CD1c-positive myeloid dendritic cell (primary cell): Measurements from ENCODE around the gene PKNOX2.

ENCODE experiments used
- DNase-seq: peaks from one replicate; pipeline ENCODE4 v3.0.0-alpha.2; 2016; ENCODE audit errors: extremely low spot score

Gene PKNOX2

GRCh38 chr11:125285844-125286243 lies 121.3 kb downstream of the PKNOX2 start:
- DNase-seq, result no peak

- DNase-seq, result no peak
These were observed 121.9 kb downstream of the PKNOX2 start for GRCh38 chr11:125286486-125286885.

GRCh38 chr11:125287491-125288210 lies 123.1 kb downstream of the PKNOX2 start:
- DNase-seq, result no peak

GRCh38 chr11:125289419-125290098 lies 125.0 kb downstream of the PKNOX2 start:
- no peak for DNase-seq

- no peak for DNase-seq
These were observed 125.7 kb downstream of the PKNOX2 start for GRCh38 chr11:125290263-125290662.

- no peak for DNase-seq
These were observed 127.5 kb downstream of the PKNOX2 start for GRCh38 chr11:125292100-125292499.

GRCh38 chr11:125293596-125293995 lies 129.0 kb downstream of the PKNOX2 start:
- no peak for DNase-seq

GRCh38 chr11:125295931-125296330 lies 131.4 kb downstream of the PKNOX2 start:
- no peak for DNase-seq

- no peak for DNase-seq
These were observed 132.9 kb downstream of the PKNOX2 start for GRCh38 chr11:125297346-125297915.

- no peak for DNase-seq
These were observed 134.6 kb downstream of the PKNOX2 start for GRCh38 chr11:125299061-125299615.

- no peak for DNase-seq
These were observed 135.3 kb downstream of the PKNOX2 start for GRCh38 chr11:125299821-125300220.

GRCh38 chr11:125300791-125301218 lies 136.3 kb downstream of the PKNOX2 start:
- no peak for DNase-seq

- DNase-seq, result no peak
These were observed 136.8 kb downstream of the PKNOX2 start for GRCh38 chr11:125301346-125301745.

- no peak for DNase-seq
These were observed 138.6 kb downstream of the PKNOX2 start for GRCh38 chr11:125303186-125303585.

GRCh38 chr11:125303694-125304093 lies 139.1 kb downstream of the PKNOX2 start:
- no peak for DNase-seq

- no peak for DNase-seq
These were observed 139.6 kb downstream of the PKNOX2 start for GRCh38 chr11:125304136-125304535.

- DNase-seq, result no peak
These were observed 140.3 kb downstream of the PKNOX2 start for GRCh38 chr11:125304876-125305275.

- DNase-seq, result no peak
These were observed 140.8 kb downstream of the PKNOX2 start for GRCh38 chr11:125305345-125305744.

GRCh38 chr11:125306476-125306875 lies 141.9 kb downstream of the PKNOX2 start:
- DNase-seq, result no peak

- no peak for DNase-seq
These were observed 143.7 kb downstream of the PKNOX2 start for GRCh38 chr11:125308246-125308645.

GRCh38 chr11:125312391-125312790 lies 147.8 kb downstream of the PKNOX2 start:
- DNase-seq, result no peak

- no peak for DNase-seq
These were observed 148.3 kb downstream of the PKNOX2 start for GRCh38 chr11:125312812-125313211.
